Activated CD8-positive, alpha-beta T cell treated with anti-CD3 and anti-CD28 coated beads for 36 hours (primary cell): ENCODE data around the gene TNRC6C. TPM values are rescaled to one million over a fixed set of nuclear protein-coding genes. Genes with fewer than 3 reads are reported as not detected.

Source experiments
- ATAC-seq: fragments of 200-7000 bp; cut with Tn5 transposase; one replicate; pipeline ENCODE4 v1.10.0; 2021; ENCODE audit warnings: mild to moderate bottlenecking, moderate library complexity
- CTCF ChIA-PET: fragments of 350-600 bp; sonication (Branson Sonifier 250); formaldehyde crosslinking; loops from one replicate; lab custom pipeline; 2021; ENCODE audit warnings: antibody characterized with exemption; lab: Charles Lee
- POLR2A ChIA-PET: fragments of 350-600 bp; sonication (Branson Sonifier 250); formaldehyde crosslinking; loops from one replicate; lab custom pipeline; 2021; ENCODE audit warnings: antibody characterized with exemption; lab: Charles Lee
- DNase-seq: peaks from one replicate; pipeline ENCODE4 v3.0.0-alpha.2; 2020
- H3K27ac Mint-ChIP-seq: one replicate; pipeline ENCODE4 v1.8.0; 2021; ENCODE audit warnings: mild to moderate bottlenecking, mixed read lengths
- H3K27me3 Mint-ChIP-seq: one replicate; pipeline ENCODE4 v1.8.0; 2021; ENCODE audit warnings: mixed read lengths
- H3K36me3 Mint-ChIP-seq: one replicate; pipeline ENCODE4 v1.8.0; 2021; ENCODE audit warnings: low read depth, mixed read lengths
- H3K4me1 Mint-ChIP-seq: one replicate; pipeline ENCODE4 v1.8.0; 2021; ENCODE audit warnings: low read depth, mixed read lengths
- H3K4me3 Mint-ChIP-seq: one replicate; pipeline ENCODE4 v1.8.0; 2021; ENCODE audit warnings: mild to moderate bottlenecking, moderate library complexity, mixed read lengths
- H3K9me3 Mint-ChIP-seq: one replicate; pipeline ENCODE4 v1.8.0; 2021; ENCODE audit warnings: mixed read lengths
- intact Hi-C: fragments of 100-400 bp; cut with micrococcal nuclease; formaldehyde crosslinking; loops from one replicate; pipeline ENCODE4 v1.10.0; 2022
- total RNA-seq, 2 experiments: library from RNA; stranded (reverse); gene quantifications; one replicate each; pipeline ENCODE4 v1.2.3, GENCODE V29; 2021
- TF ChIP-seq, protein P1 (sequence below): fragments of 200-600 bp; IDR thresholded peaks from one replicate; pipeline ENCODE4 v1.8.0; 2022; ENCODE audit warnings: antibody characterized with exemption, mild to moderate bottlenecking

TNRC6C gene
- total RNA-seq, 2 experiments from 2014 or later, result 26.4 to 26.6 TPM

DNA sequence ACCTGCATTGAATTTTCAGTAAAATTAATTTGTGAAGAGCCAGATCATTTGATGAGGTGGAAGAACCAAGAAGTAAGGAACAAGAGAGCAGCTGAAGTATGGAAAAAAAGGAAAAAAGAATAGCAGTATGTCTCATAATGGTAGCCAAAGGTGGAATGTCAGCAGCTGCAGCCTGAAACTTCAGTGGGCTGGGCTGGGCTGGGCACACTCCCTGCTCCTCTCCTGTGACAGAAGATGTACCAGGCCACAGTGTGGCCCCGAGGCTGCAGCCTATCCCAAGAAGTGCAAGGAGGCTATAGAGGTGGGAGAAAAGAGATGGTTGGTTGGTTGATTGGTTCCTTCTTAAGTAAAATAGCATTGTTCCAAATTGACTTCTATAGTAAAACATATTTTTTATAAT is 84.5 kb downstream of the TNRC6C start:
- intact Hi-C loops, result no loop called here
- TF ChIP-seq, protein P1, sequence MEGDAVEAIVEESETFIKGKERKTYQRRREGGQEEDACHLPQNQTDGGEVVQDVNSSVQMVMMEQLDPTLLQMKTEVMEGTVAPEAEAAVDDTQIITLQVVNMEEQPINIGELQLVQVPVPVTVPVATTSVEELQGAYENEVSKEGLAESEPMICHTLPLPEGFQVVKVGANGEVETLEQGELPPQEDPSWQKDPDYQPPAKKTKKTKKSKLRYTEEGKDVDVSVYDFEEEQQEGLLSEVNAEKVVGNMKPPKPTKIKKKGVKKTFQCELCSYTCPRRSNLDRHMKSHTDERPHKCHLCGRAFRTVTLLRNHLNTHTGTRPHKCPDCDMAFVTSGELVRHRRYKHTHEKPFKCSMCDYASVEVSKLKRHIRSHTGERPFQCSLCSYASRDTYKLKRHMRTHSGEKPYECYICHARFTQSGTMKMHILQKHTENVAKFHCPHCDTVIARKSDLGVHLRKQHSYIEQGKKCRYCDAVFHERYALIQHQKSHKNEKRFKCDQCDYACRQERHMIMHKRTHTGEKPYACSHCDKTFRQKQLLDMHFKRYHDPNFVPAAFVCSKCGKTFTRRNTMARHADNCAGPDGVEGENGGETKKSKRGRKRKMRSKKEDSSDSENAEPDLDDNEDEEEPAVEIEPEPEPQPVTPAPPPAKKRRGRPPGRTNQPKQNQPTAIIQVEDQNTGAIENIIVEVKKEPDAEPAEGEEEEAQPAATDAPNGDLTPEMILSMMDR, result no peak
- ATAC-seq (no peak), DNase-seq (no peak)
- CTCF ChIA-PET, result interaction anchor here (1.0 to 2.8 kb wide), 6 partner anchors 11 to 30 kb away, joined by 3 to 24 read pairs (median 4); no protein-coding TSS in a partner anchor
- POLR2A ChIA-PET, result interaction anchor here (0.7 kb wide), 1 partner anchor 42 kb away, joined by 3 read pairs; no protein-coding TSS in a partner anchor
- no peaks in the 10 kb centered on the region for H3K9me3 Mint-ChIP-seq
- H3K36me3 Mint-ChIP-seq, result peaks cover 26% of the 10 kb centered on the region
- H3K4me3 Mint-ChIP-seq, result no peak overlapping the region
- peaks cover 34% of the 10 kb centered on the region for H3K4me1 Mint-ChIP-seq
- H3K27ac Mint-ChIP-seq, result no peak overlapping the region
- no peaks in the 10 kb centered on the region for H3K27me3 Mint-ChIP-seq

- Mint-ChIP-seq H3K4me3 (no peak overlapping the region), H3K4me1 (peaks cover 40% of the 10 kb centered on the region), H3K27ac (no peak overlapping the region), H3K9me3 (no peaks in the 10 kb centered on the region), H3K36me3 (peaks cover 33% of the 10 kb centered on the region), H3K27me3 (no peaks in the 10 kb centered on the region)
- ChIA-PET POLR2A (interaction anchor here (1.1 kb wide), 1 partner anchor 86 kb away, joined by 3 read pairs; the partner anchor contains the start of gene TNRC6C), CTCF (interaction anchor here (1.1 to 2.8 kb wide), 4 partner anchors 25 to 40 kb away, joined by 5 to 24 read pairs (median 6); no protein-coding TSS in a partner anchor)
- TF ChIP-seq, protein P1, result no peak
- DNase-seq, result no peak
- intact Hi-C loops, result no loop called here
- ATAC-seq, result no peak
These were observed 85.9 kb downstream of the TNRC6C start for GRCh38 chr17:78044280-78044835.

- TF ChIP-seq, protein P1, result no peak
- no peaks in the 10 kb centered on the region for H3K9me3 Mint-ChIP-seq
- DNase-seq (peak; percentile 54), ATAC-seq (peak; percentile 58)
- no peaks in the 10 kb centered on the region for H3K27me3 Mint-ChIP-seq
- intact Hi-C loops, result no loop called here
- peaks cover 42% of the 10 kb centered on the region for H3K36me3 Mint-ChIP-seq
- H3K27ac Mint-ChIP-seq, result no peak overlapping the region
- CTCF ChIA-PET, result interaction anchor here (1.2 to 1.5 kb wide), 2 partner anchors 32 to 67 kb away, joined by 3 read pairs; no protein-coding TSS in a partner anchor
- POLR2A ChIA-PET, result no interaction called here
- peaks cover 49% of the 10 kb centered on the region for H3K4me1 Mint-ChIP-seq
- no peak overlapping the region for H3K4me3 Mint-ChIP-seq
These were observed 86.8 kb downstream of the TNRC6C start for GRCh38 chr17:78045316-78045715.

GRCh38 chr17:78046923-78047322 is 88.4 kb downstream of the TNRC6C start:
- H3K27me3 Mint-ChIP-seq, result no peaks in the 10 kb centered on the region
- no peak overlapping the region for H3K4me3 Mint-ChIP-seq
- no peaks in the 10 kb centered on the region for H3K9me3 Mint-ChIP-seq
- ATAC-seq (no peak), DNase-seq (no peak)
- POLR2A ChIA-PET, result no interaction called here
- no peak overlapping the region for H3K27ac Mint-ChIP-seq
- TF ChIP-seq, protein P1, result no peak
- intact Hi-C loops, result no loop called here
- H3K4me1 Mint-ChIP-seq, result peaks cover 53% of the 10 kb centered on the region
- H3K36me3 Mint-ChIP-seq, result peaks cover 49% of the 10 kb centered on the region
- CTCF ChIA-PET, result interaction anchor here (0.7 kb wide), 1 partner anchor 29 kb away, joined by 3 read pairs; no protein-coding TSS in a partner anchor
